OCI-LY7 (cell line): ENCODE measurements around the gene PTPRO.

Source experiments
- CTCF ChIP-seq: fragments of 200-600 bp; sonication (generic); conservative IDR thresholded peaks from 2 replicates; pipeline ENCODE4 v1.5.1; 2014; ENCODE audit warnings: mild to moderate bottlenecking, antibody characterized with exemption, low read length, moderate library complexity, mixed read lengths
- EZH2phosphoT487 ChIP-seq: fragments of 200-600 bp; sonication (generic); IDR thresholded peaks from 2 replicates; pipeline ENCODE4 v1.6.1; 2018; ENCODE audit warnings: low read depth, borderline replicate concordance, mild to moderate bottlenecking, mixed run types, antibody characterized with exemption, low read length, moderate library complexity, mixed read lengths

GRCh38 chr12:15486859-15487258 lies 164.6 kb downstream of the PTPRO start:
- no peak for TF ChIP-seq CTCF
- TF ChIP-seq EZH2phosphoT487, result no peak
